T-helper 1 cell treated with Interleukin-12 subunit alpha and Interleukin-12 subunit beta and Interleukin-4 antibody, amounts not matched to agents 30 μg/mL and 1 μg/mL, for 36 hours (primary cell): Measurements from ENCODE around the gene GRIP2.

ENCODE experiments used
- H3K27ac Mint-ChIP-seq: one replicate; pipeline ENCODE4 v1.8.0; 2021; ENCODE audit warnings: mild to moderate bottlenecking, mixed read lengths
- H3K27me3 Mint-ChIP-seq: one replicate; pipeline ENCODE4 v1.8.0; 2021; ENCODE audit warnings: low read depth, mixed read lengths
- H3K36me3 Mint-ChIP-seq: one replicate; pipeline ENCODE4 v1.8.0; 2021; ENCODE audit warnings: low read depth, mixed read lengths
- H3K4me1 Mint-ChIP-seq: one replicate; pipeline ENCODE4 v1.8.0; 2021; ENCODE audit warnings: low read depth, mixed read lengths
- H3K4me3 Mint-ChIP-seq: one replicate; pipeline ENCODE4 v1.8.0; 2021; ENCODE audit warnings: mild to moderate bottlenecking, moderate library complexity, mixed read lengths
- H3K9me3 Mint-ChIP-seq: one replicate; pipeline ENCODE4 v1.8.0; 2021; ENCODE audit warnings: mixed read lengths

Gene GRIP2

DNA sequence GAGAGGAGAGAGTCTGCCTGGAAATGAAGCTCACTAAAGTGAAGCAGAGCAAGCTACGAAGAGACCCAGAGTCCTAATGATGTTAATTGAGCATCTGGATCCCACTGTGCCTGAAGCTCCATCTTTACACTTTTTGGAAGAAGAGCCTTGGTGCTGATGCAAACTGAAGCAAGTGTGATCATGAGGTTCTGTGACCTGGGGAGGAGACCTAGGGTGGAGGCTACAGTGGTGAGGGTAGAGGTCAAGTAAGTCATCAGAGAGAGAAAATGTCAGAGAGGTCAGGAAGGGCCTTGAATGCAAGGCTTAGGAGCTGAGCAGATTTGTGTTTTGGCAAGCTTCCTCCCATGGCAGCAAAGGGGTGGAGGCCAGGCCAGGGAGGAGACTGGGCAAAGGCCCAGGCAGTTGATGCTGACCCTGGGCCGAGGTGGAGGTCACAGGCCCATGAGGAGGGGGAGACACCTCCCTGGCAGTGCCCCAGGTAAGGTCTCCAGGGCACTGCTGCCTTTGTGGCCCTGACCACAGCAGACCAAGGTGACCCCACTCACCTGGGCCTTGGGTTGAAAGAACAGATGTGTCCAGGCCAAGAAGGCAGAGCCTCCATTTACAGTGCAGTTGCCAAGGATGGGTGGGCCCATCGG, 1.6 kb downstream of the GRIP2 start:
- H3K36me3 Mint-ChIP-seq: no peaks in the 10 kb centered on the region
- H3K27me3 Mint-ChIP-seq: no peaks in the 10 kb centered on the region
- H3K27ac Mint-ChIP-seq: no peak overlapping the region
- no peak overlapping the region for H3K4me3 Mint-ChIP-seq
- no peaks in the 10 kb centered on the region for H3K9me3 Mint-ChIP-seq
- H3K4me1 Mint-ChIP-seq: no peaks in the 10 kb centered on the region

DNA sequence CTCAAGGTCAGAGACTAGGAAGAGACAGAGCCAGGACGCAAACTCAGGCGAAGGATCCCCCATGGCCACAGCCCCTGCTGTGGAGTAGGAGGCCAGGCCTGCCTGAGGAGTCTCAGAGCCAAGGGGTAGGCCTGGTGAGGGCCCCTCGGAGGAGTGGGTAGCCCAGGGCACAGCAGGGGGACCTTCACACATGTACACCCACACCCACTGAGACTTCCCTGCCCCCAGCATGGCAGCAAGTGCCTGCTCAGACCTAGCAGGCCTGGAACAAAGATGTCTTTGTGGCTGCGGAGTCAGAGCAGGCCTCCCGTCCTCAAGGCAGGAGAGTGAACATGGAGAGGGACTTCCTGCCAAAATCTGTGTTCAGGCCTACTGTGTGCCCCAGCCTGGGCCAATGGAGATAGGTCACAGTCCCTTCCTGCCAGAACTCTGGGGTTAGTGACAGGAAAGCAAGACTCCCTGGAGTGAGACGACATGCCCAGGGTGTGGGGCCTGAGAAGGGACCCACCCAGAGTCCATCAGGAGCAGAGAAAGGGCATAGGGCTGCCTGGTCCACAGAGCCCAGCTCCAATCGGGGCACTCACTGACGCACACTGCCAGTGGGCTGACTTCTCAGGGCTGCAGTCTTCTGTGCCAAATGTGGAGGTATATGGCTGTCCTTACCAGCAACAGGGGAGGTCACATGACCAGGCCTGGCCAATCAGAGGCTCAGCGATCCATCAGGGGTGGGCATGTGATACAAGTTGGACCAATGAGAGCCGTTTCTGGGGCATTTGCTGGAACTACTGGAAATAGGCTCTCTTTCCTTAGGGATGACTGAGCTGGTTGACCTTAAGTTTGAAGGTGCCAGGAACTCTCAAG, 2.3 kb downstream of the GRIP2 start:
- Mint-ChIP-seq H3K4me3 (no peak overlapping the region), H3K9me3 (no peaks in the 10 kb centered on the region), H3K27ac (no peak overlapping the region), H3K27me3 (no peaks in the 10 kb centered on the region), H3K4me1 (no peaks in the 10 kb centered on the region), H3K36me3 (no peaks in the 10 kb centered on the region)

DNA sequence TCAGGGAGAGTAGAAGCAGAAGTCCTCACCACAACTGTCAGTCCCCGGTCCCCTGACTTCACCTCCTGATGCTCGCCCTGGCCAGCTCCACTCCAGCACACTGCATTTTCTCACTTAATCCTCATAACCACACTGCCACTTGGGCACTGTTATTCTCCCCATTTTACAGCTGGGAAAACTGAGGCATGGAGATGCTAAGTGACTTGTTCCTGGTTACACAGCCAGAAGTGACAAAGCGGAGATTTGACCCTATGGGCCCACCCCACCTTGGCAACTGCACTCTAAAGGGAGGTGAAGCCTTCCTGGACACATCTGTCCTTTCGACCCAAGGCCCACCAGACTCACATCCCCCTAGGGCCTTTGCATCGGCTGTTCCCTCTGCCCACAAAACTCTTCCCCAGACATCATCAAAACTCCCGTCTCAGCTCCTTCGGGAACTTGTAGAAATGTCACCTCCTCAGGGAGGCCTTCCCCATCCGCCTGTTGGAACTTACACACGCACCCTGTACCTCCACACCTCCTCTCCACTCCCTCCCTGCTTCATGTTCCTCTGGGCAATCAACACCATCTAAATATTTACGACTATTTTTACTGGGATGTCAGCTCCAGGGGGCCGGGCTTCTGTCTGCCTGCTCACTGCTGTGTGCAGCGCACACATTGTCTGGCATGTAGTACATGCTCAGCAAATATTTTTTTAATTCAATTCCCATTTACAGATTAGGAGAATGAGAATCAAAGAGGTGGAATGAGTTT, 3.1 kb downstream of the GRIP2 start:
- Mint-ChIP-seq H3K4me3 (no peak overlapping the region), H3K27ac (no peak overlapping the region), H3K36me3 (no peaks in the 10 kb centered on the region), H3K27me3 (no peaks in the 10 kb centered on the region), H3K9me3 (no peaks in the 10 kb centered on the region), H3K4me1 (no peaks in the 10 kb centered on the region)

DNA sequence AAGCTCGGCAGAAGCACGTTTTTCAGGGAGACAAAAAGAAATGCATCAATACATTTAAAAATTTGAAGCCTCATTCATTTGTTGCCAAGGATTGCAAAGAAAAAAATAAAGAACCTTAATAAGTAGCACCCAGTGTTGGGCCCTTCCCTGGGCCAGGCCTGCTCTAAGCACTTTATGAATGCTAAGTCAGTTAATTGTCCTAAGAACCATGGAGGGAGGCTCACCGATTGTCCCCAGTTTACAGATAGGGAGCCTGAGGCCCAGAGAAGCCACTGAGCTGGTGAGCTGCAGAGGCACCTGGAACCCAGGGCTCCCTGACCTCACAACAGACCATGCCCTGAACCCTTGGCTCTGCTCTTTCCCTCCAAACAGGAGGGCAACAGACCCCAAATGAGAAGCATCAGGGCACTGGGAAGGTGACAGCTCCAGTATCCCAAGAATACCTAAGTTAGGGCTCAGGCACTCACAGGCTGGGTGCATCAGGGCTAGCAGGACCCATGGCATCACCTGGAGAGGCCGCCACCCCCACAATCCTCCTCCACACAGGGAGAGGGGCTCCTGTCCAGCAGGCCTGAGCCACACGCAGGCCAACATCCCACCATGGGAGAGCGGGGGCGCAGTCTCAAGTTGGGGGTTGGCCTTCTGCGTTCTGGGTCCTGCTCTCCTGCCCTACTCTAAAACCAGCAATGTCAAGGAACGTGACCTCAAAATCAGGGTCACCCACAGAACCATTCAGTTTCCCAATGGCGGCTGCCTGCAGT, 3.9 kb downstream of the GRIP2 start:
- no peak overlapping the region for H3K27ac Mint-ChIP-seq
- H3K4me3 Mint-ChIP-seq: no peak overlapping the region
- no peaks in the 10 kb centered on the region for H3K4me1 Mint-ChIP-seq
- H3K9me3 Mint-ChIP-seq: no peaks in the 10 kb centered on the region
- no peaks in the 10 kb centered on the region for H3K27me3 Mint-ChIP-seq
- no peaks in the 10 kb centered on the region for H3K36me3 Mint-ChIP-seq

DNA sequence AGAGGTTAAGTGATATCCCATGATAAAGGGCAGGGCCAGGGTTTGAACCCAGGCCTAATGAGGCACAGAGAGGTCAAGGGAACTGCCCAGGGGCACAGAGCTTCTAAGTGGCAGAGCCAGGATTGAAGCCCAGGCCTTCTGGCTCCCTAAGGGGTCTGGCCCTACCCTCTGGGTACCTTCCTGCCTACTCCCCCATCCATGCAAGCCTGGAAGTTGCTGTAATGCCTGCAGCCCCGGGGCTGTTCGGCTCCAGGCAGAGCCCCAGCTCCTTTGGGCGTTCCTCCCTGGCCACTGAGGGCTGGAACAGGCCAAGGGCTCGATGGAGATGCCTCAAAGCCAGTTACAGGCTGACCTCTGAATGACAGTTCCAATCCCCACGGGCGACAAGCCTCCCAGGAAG, 4.5 kb downstream of the GRIP2 start:
- Mint-ChIP-seq H3K27ac (no peak overlapping the region), H3K4me3 (no peak overlapping the region), H3K36me3 (no peaks in the 10 kb centered on the region), H3K9me3 (no peaks in the 10 kb centered on the region), H3K4me1 (no peaks in the 10 kb centered on the region), H3K27me3 (no peaks in the 10 kb centered on the region)

DNA sequence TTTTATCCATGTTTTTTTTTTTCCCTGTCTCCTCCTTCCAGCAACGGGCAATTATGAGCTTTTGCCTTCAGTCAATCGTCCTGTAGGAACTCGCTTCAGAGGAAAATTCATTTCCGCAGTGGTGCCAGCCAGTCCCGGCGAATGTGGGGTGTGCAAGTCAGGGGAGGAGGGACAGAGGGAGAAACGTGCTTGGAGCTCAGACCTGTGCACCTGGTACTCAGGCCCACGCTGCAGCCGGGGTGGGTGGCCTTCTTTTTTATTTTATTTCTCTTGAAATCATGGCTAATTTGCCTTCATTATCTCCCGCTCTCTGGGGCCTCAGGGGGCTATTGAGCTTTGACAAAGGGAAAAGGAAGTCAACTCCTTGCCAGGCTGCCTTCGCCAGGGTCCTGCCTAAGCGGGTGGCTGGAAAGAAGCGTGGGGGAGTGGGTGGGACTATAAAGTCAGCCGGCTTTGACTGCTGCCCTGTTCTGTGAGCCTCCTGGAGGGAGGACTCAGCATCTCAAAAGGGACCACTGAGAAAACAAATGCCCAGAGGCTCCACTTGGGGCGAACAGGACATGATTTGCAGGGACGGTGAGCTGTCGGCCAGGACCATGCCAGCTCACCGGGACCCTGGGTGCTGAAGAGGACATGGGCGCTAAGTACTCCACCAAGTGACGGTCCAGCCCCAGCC, 5.5 kb downstream of the GRIP2 start:
- Mint-ChIP-seq H3K36me3 (no peaks in the 10 kb centered on the region), H3K27ac (no peak overlapping the region), H3K27me3 (peaks cover under 1% of the 10 kb centered on the region), H3K4me1 (no peaks in the 10 kb centered on the region), H3K4me3 (no peak overlapping the region), H3K9me3 (no peaks in the 10 kb centered on the region)

DNA sequence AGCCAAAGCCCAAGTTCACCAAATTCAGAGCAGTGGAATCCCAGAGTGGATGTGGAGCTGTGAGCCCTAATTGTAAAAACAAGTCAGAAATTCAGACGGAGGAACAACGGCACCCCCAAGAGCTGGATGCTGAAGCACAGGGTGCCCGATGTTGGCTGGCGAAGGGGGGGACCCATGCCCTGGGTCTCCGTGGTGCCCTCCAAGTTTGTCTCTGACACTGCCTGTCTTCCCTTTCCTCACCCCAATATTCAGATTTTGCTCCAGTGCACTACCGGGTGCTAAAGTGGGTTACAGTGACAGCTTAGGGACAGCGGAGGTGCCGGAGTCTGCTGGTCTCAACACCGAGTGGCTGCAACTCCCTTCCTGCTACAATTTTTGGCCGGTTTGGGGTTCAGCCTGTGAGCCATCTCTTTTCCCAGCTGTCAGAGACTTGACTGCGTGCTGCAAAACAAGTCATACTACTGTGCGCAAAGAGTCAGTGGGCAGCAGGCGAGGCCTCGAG, 6.6 kb downstream of the GRIP2 start:
- Mint-ChIP-seq H3K36me3 (no peaks in the 10 kb centered on the region), H3K4me1 (no peaks in the 10 kb centered on the region), H3K27me3 (peaks cover 3% of the 10 kb centered on the region), H3K9me3 (no peaks in the 10 kb centered on the region), H3K4me3 (no peak overlapping the region), H3K27ac (no peak overlapping the region)

DNA sequence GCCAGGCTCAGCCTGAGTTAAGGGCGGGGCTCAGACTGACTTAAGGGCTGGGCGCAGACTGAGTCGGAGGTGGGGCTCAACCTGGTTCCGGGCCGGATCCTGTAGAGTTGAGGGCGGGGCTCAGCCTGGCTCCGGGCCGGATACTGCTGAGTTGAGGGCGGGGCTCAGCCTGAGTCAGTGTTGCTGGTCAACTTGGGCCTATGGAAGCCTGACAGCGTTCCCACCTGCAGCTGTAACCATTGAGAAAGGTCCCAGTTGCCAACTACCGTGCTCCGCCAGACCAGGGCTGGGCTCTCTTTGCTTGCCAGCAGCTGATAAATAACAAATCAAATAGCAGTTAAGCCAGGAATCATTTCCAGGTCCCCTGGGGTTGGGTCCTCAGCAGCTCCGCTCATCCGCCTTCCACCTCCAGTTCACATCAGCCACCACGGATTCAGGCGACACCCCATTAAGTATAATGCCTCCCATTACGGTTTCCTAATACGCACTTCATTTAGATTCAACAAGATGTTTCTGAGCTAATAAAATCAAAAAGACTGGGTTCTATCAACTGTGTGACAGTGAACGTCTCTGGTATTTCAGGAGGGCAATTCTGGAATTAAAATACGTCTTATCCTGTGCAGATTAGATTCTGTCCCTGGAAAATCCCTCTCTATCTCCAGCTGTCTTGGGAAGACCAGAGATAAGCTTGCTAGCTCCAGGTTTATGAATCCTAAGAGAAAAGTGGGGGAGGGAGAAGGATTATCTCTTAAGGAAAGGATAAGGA, 7.3 kb downstream of the GRIP2 start:
- H3K4me1 Mint-ChIP-seq: no peaks in the 10 kb centered on the region
- H3K4me3 Mint-ChIP-seq: no peak overlapping the region
- no peaks in the 10 kb centered on the region for H3K9me3 Mint-ChIP-seq
- H3K27ac Mint-ChIP-seq: no peak overlapping the region
- H3K36me3 Mint-ChIP-seq: no peaks in the 10 kb centered on the region
- H3K27me3 Mint-ChIP-seq: peaks cover 3% of the 10 kb centered on the region

DNA sequence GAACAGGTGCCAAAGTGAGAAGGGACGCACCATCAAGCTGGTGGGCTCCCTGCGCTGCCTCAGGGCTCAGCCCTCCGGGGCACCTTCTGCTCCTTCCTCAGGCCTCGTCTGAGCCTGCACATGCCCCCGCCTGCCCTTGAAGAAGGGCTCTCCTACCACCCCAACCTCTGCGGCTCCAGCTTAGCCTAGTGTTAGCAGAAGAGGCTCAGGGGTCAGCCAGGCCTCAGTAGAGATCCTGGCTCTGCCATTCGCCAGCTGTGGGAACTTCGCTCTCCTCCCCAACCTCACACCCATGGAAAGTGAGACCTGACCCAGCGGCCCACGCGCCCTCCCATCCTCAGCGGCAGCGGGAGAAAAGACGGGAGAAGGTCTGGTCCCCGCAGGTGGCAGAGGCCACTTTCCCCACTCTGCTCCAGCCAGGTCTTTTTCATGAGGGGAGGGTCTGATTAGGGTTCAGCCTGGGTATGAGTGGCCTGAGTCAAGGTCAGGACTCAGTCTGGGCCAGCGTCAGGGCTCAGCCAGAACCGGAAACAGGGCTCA, 8.2 kb downstream of the GRIP2 start:
- H3K27me3 Mint-ChIP-seq: peaks cover 6% of the 10 kb centered on the region

DNA sequence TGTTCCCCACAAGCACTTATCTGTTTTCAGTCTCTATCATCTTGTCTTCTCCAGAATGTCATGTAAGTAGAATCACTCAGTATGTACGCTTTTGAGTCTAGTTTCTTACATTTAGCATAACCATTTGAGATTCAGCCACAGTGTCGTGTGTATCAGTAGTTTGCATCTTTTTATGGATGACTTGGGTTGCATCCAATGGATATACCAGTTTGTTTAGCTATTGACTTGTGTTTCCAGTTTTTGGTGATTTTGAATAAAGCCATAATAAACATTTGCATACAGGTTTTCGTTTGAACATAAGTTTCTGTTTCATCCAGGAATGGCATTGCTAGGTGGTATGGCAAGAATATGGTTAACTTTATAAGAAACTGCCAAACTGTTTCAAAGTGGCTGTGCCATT, 12.1 kb downstream of the GRIP2 start:
- Mint-ChIP-seq H3K27ac (no peak overlapping the region), H3K9me3 (no peaks in the 10 kb centered on the region), H3K4me1 (no peaks in the 10 kb centered on the region), H3K27me3 (peaks cover 14% of the 10 kb centered on the region), H3K36me3 (no peaks in the 10 kb centered on the region), H3K4me3 (no peak overlapping the region)

More for the DNA sequence above, 8.2 kb downstream of the GRIP2 start:
- Mint-ChIP-seq H3K9me3 (no peaks in the 10 kb centered on the region), H3K36me3 (no peaks in the 10 kb centered on the region), H3K4me3 (no peak overlapping the region), H3K27ac (no peak overlapping the region), H3K4me1 (no peaks in the 10 kb centered on the region)

DNA sequence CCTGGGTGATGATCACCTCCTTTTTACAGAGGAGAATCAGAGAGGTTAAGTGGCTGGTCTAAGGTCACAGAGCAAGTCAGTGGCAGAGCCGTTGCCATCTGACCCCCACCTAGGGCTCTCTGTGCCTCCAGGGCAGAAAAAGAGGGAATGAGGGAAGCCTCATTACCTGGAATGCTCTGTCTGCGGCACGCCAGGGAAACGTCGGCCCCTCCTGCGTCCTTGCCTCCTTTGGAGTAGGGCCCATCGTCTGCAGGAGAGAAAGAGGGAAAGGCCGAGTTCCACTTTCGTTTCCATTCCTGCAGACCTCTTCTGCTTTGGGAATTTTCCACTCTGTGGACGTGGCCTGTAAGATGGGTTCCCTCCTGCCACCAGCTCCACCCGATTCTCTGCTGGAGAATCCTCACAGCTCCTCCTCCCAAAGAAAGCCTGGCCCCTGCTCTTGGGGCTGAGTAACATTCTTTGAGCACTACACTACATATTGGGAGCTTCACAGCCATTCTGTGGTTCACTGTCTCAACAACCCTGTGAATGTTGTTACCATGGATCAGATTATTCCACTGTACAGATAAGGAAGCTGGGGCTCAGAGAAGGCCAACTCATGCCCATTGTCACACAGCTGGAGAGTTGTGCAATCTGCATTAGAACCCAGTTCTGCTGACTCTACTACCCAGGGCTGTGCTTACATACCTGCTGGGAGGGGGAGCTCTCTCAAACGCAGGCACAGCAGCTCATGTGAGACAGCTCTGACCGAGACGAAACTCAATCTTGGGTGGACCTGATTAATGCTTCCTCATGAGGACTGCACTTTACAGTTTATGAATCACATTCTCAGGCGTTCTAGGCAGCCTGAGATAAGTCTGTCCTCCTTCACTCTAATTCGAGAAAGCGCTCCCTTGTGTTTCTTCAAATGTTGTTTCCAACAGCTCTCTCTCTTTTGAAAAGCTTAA, 14.2 kb downstream of the GRIP2 start:
- Mint-ChIP-seq H3K9me3 (no peaks in the 10 kb centered on the region), H3K36me3 (no peaks in the 10 kb centered on the region), H3K4me1 (no peaks in the 10 kb centered on the region), H3K27ac (no peak overlapping the region), H3K27me3 (peaks cover 14% of the 10 kb centered on the region), H3K4me3 (no peak overlapping the region)

DNA sequence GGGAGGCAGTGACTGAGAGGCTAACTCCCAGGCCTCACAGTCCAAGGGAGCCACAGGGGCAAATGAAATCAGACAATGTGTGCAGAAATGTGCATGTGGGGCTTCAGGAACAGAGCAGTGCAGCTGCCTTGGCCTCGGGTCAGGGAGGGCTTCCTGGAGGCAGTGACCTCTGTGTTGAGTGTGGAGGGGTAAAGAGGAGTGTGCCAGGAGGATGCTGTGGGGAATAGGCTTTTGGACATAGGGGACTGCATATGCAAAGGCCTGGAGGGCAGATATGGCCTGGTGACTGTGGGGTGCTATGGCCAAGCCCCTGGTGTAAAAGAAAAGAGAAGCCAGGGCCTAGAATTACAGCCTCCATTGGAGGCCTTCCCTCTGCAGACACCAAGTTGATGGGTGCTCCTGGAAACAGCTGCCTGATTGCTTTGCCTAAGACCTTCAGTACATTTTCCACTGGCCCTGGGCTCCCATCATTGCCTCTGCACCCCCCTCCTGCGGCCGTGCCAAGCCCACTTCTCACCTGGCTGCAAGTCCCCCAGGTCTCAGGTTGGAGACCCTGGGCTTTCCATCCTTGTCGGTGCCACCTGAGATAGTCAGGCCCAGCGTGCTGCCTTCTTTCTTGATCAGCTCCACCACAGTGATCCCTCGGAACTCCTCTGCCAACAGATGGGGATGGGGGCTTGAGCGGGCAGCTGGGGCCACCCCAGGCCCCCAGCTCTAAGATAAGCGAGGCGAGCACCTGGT, 15.1 kb downstream of the GRIP2 start:
- Mint-ChIP-seq H3K9me3 (no peaks in the 10 kb centered on the region), H3K27ac (no peak overlapping the region), H3K4me3 (no peak overlapping the region), H3K4me1 (no peaks in the 10 kb centered on the region), H3K27me3 (peaks cover 14% of the 10 kb centered on the region), H3K36me3 (no peaks in the 10 kb centered on the region)
